ENCODE results near the gene PTPN9. TPM values are rescaled to one million over a fixed set of nuclear protein-coding genes. Genes with fewer than 3 reads are reported as not detected.
A peak's percentile ranks its signal among the peaks of the same experiment; 100 is the strongest.
"Not testable (repeated sequence)": the region's sequence is repeated elsewhere in the genome, so short reads cannot be mapped to it uniquely, and the experiment has no call there.

The PTPN9 gene
- total RNA-seq, 2 donors from 2014 or later = 17.8 to 38.4 TPM

- ATAC-seq (replicated peaks); H3K4me3 Mint-ChIP-seq; H3K9me3 Mint-ChIP-seq; H3K27me3 Mint-ChIP-seq: not testable (repeated sequence)
- peaks cover 56% of the 10 kb centered on the region for H3K36me3 Mint-ChIP-seq (ENCODE audit: low read depth)
- peaks cover 36% of the 10 kb centered on the region for H3K4me1 Mint-ChIP-seq
- H3K27ac Mint-ChIP-seq = peak overlapping the region; percentile 74
Measured at GRCh38 chr15:75448171-75448570, 130.9 kb downstream of the PTPN9 start.

GRCh38 chr15:75446151-75446550, 133.0 kb downstream of the PTPN9 start:
- peaks cover 36% of the 10 kb centered on the region for H3K4me1 Mint-ChIP-seq

GRCh38 chr15:75445324-75445723, 133.8 kb downstream of the PTPN9 start:
- not testable (repeated sequence) for H3K9me3 Mint-ChIP-seq; H3K27ac Mint-ChIP-seq; H3K4me3 Mint-ChIP-seq; ATAC-seq (replicated peaks); H3K27me3 Mint-ChIP-seq
- peaks cover 61% of the 10 kb centered on the region for H3K36me3 Mint-ChIP-seq (ENCODE audit: low read depth)
- H3K4me1 Mint-ChIP-seq = peaks cover 34% of the 10 kb centered on the region

More at GRCh38 chr15:75446151-75446550, 133.0 kb downstream of the PTPN9 start:
- H3K27me3 Mint-ChIP-seq = no peaks in the 10 kb centered on the region
- ATAC-seq (replicated peaks) = no peak
- peak overlapping the region; percentile 74 for H3K27ac Mint-ChIP-seq
- H3K4me3 Mint-ChIP-seq = peak overlapping the region; percentile 56
- H3K36me3 Mint-ChIP-seq (ENCODE audit: low read depth) = peaks cover 61% of the 10 kb centered on the region
- H3K9me3 Mint-ChIP-seq = no peaks in the 10 kb centered on the region

GRCh38 chr15:75443972-75444453, 135.1 kb downstream of the PTPN9 start:
- H3K4me3 Mint-ChIP-seq; H3K27ac Mint-ChIP-seq; H3K27me3 Mint-ChIP-seq; H3K9me3 Mint-ChIP-seq; ATAC-seq (replicated peaks): not testable (repeated sequence)
- H3K4me1 Mint-ChIP-seq = peaks cover 27% of the 10 kb centered on the region
- H3K36me3 Mint-ChIP-seq (ENCODE audit: low read depth) = peaks cover 68% of the 10 kb centered on the region

GRCh38 chr15:75437721-75438120, 141.4 kb downstream of the PTPN9 start:
- H3K9me3 Mint-ChIP-seq = no peaks in the 10 kb centered on the region
- H3K27me3 Mint-ChIP-seq = no peaks in the 10 kb centered on the region
- H3K4me1 Mint-ChIP-seq = peaks cover 13% of the 10 kb centered on the region
- H3K27ac Mint-ChIP-seq = peak overlapping the region; percentile 47
- H3K36me3 Mint-ChIP-seq (ENCODE audit: low read depth) = peaks cover 89% of the 10 kb centered on the region
- ATAC-seq (replicated peaks) = no peak
- no peak overlapping the region for H3K4me3 Mint-ChIP-seq

- no peaks in the 10 kb centered on the region for H3K27me3 Mint-ChIP-seq
- peaks cover 86% of the 10 kb centered on the region for H3K36me3 Mint-ChIP-seq (ENCODE audit: low read depth)
- no peak for ATAC-seq (replicated peaks)
- no peaks in the 10 kb centered on the region for H3K9me3 Mint-ChIP-seq
- no peak overlapping the region for H3K4me3 Mint-ChIP-seq
- H3K27ac Mint-ChIP-seq = no peak overlapping the region
- H3K4me1 Mint-ChIP-seq = peaks cover 14% of the 10 kb centered on the region
Measured at GRCh38 chr15:75436881-75437280, 142.2 kb downstream of the PTPN9 start.

GRCh38 chr15:75431682-75432081, 147.4 kb downstream of the PTPN9 start:
- H3K4me1 Mint-ChIP-seq = peaks cover 23% of the 10 kb centered on the region
- ATAC-seq (replicated peaks) = no peak
- peaks cover 94% of the 10 kb centered on the region for H3K36me3 Mint-ChIP-seq (ENCODE audit: low read depth)
- no peak overlapping the region for H3K4me3 Mint-ChIP-seq
- peak overlapping the region; percentile 34 for H3K27ac Mint-ChIP-seq
- H3K27me3 Mint-ChIP-seq = no peaks in the 10 kb centered on the region
- no peaks in the 10 kb centered on the region for H3K9me3 Mint-ChIP-seq

- H3K4me1 Mint-ChIP-seq = peaks cover 26% of the 10 kb centered on the region
- H3K36me3 Mint-ChIP-seq (ENCODE audit: low read depth) = peaks cover 94% of the 10 kb centered on the region
- H3K27ac Mint-ChIP-seq = peak overlapping the region; percentile 34
- no peak for ATAC-seq (replicated peaks)
- H3K9me3 Mint-ChIP-seq = no peaks in the 10 kb centered on the region
- H3K27me3 Mint-ChIP-seq = no peaks in the 10 kb centered on the region
- H3K4me3 Mint-ChIP-seq = no peak overlapping the region
Measured at GRCh38 chr15:75431270-75431669, 147.8 kb downstream of the PTPN9 start.

GRCh38 chr15:75430259-75430658, 148.9 kb downstream of the PTPN9 start:
- ATAC-seq (replicated peaks) = peak; percentile 18
- no peak overlapping the region for H3K4me3 Mint-ChIP-seq
- H3K4me1 Mint-ChIP-seq = peaks cover 27% of the 10 kb centered on the region
- H3K27ac Mint-ChIP-seq = no peak overlapping the region
- no peaks in the 10 kb centered on the region for H3K27me3 Mint-ChIP-seq
- peaks cover 94% of the 10 kb centered on the region for H3K36me3 Mint-ChIP-seq (ENCODE audit: low read depth)
- no peaks in the 10 kb centered on the region for H3K9me3 Mint-ChIP-seq

GRCh38 chr15:75428152-75428551, 151.0 kb downstream of the PTPN9 start:
- no peak for ATAC-seq (replicated peaks)
- Mint-ChIP-seq H3K27me3 (no peaks in the 10 kb centered on the region), H3K9me3 (no peaks in the 10 kb centered on the region)

GRCh38 chr15:75425966-75426500, 153.1 kb downstream of the PTPN9 start:
- Mint-ChIP-seq H3K36me3 (ENCODE audit: low read depth) (peaks cover 100% of the 10 kb centered on the region), H3K27ac (peak overlapping the region; percentile 75)

More at GRCh38 chr15:75428152-75428551, 151.0 kb downstream of the PTPN9 start:
- peaks cover 20% of the 10 kb centered on the region for H3K4me1 Mint-ChIP-seq
- H3K4me3 Mint-ChIP-seq = no peak overlapping the region
- peaks cover 94% of the 10 kb centered on the region for H3K36me3 Mint-ChIP-seq (ENCODE audit: low read depth)
- H3K27ac Mint-ChIP-seq = no peak overlapping the region

GRCh38 chr15:75422554-75422953, 156.6 kb downstream of the PTPN9 start:
- no peak for ATAC-seq (replicated peaks)
- peak overlapping the region; percentile 24 for H3K27ac Mint-ChIP-seq
- peaks cover 97% of the 10 kb centered on the region for H3K36me3 Mint-ChIP-seq (ENCODE audit: low read depth)
- H3K4me1 Mint-ChIP-seq = peaks cover 11% of the 10 kb centered on the region
- no peak overlapping the region for H3K4me3 Mint-ChIP-seq
- H3K27me3 Mint-ChIP-seq = no peaks in the 10 kb centered on the region
- no peaks in the 10 kb centered on the region for H3K9me3 Mint-ChIP-seq

More at GRCh38 chr15:75425966-75426500, 153.1 kb downstream of the PTPN9 start:
- no peaks in the 10 kb centered on the region for H3K9me3 Mint-ChIP-seq
- peaks cover 15% of the 10 kb centered on the region for H3K4me1 Mint-ChIP-seq
- H3K4me3 Mint-ChIP-seq = no peak overlapping the region
- no peak for ATAC-seq (replicated peaks)
- no peaks in the 10 kb centered on the region for H3K27me3 Mint-ChIP-seq

GRCh38 chr15:75420698-75421097, 158.4 kb downstream of the PTPN9 start:
- no peaks in the 10 kb centered on the region for H3K9me3 Mint-ChIP-seq
- H3K4me1 Mint-ChIP-seq = peaks cover 7% of the 10 kb centered on the region
- H3K27me3 Mint-ChIP-seq = no peaks in the 10 kb centered on the region
- no peak for ATAC-seq (replicated peaks)
- no peak overlapping the region for H3K4me3 Mint-ChIP-seq
- H3K27ac Mint-ChIP-seq = no peak overlapping the region
- peaks cover 91% of the 10 kb centered on the region for H3K36me3 Mint-ChIP-seq (ENCODE audit: low read depth)

- Mint-ChIP-seq H3K9me3 (no peaks in the 10 kb centered on the region), H3K27me3 (no peaks in the 10 kb centered on the region), H3K27ac (peak overlapping the region; percentile 76), H3K4me1 (peaks cover 13% of the 10 kb centered on the region), H3K4me3 (no peak overlapping the region), H3K36me3 (ENCODE audit: low read depth) (peaks cover 91% of the 10 kb centered on the region)
- no peak for ATAC-seq (replicated peaks)
Measured at GRCh38 chr15:75416584-75416983, 162.5 kb downstream of the PTPN9 start.
